SK-N-SH (cell line): ENCODE measurements around the gene CLCC1.

Experiments
- MXI1 ChIP-seq: IDR thresholded peaks from 2 replicates; pipeline ENCODE4 v1.6.1; 2012; ENCODE audit warnings: mild to moderate bottlenecking, low read depth, low read length, improper control_type of control experiment
- RCOR1 ChIP-seq: fragments of 150-350 bp; IDR thresholded peaks from 2 replicates; pipeline ENCODE4 v1.6.1; 2017; ENCODE audit warnings: antibody characterized with exemption, low read length
- SIN3A ChIP-seq: IDR thresholded peaks from 2 replicates; pipeline ENCODE4 v1.6.1; 2012; ENCODE audit warnings: low read depth, mild to moderate bottlenecking, low read length, moderate library complexity, borderline replicate concordance
- TF ChIP-seq, protein P1 (sequence below): fragments of 200-600 bp; sonication (generic); IDR thresholded peaks from 2 replicates; pipeline ENCODE4 v1.6.1; 2017; ENCODE audit warnings: antibody characterized with exemption, mild to moderate bottlenecking, moderate library complexity

DNA sequence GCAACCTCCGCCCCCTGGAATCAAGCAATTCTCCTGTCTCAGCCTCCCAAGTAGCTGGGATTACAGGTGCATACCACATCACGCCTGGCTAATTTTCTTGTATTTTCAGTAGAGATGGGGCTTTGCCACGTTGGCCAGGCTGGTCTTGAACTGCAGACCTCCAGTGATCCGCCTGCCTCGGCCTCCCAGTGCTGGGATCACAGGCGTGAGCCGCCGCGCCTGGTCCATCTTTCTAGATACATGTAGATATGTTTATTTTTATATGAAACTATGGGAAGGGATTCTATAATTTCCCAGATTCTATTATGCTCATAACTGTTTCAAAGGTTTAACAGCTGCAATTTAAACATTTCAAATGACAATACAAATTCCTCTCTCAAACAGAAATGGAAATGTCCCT is 27.1 kb downstream of the CLCC1 start:
- TF ChIP-seq, protein P1, sequence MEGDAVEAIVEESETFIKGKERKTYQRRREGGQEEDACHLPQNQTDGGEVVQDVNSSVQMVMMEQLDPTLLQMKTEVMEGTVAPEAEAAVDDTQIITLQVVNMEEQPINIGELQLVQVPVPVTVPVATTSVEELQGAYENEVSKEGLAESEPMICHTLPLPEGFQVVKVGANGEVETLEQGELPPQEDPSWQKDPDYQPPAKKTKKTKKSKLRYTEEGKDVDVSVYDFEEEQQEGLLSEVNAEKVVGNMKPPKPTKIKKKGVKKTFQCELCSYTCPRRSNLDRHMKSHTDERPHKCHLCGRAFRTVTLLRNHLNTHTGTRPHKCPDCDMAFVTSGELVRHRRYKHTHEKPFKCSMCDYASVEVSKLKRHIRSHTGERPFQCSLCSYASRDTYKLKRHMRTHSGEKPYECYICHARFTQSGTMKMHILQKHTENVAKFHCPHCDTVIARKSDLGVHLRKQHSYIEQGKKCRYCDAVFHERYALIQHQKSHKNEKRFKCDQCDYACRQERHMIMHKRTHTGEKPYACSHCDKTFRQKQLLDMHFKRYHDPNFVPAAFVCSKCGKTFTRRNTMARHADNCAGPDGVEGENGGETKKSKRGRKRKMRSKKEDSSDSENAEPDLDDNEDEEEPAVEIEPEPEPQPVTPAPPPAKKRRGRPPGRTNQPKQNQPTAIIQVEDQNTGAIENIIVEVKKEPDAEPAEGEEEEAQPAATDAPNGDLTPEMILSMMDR, result no peak
- TF ChIP-seq SIN3A, result no peak
- no peak for TF ChIP-seq RCOR1
- no peak for TF ChIP-seq MXI1
